ENCODE data around the gene INSRR.

GRCh38 chr1:156875341-156875615 lies 16.4 kb upstream of the INSRR start:
- TF ChIP-seq CTCF (IDR thresholded peaks at IDR 0.05) (no peak), POLR2A (IDR thresholded peaks at IDR 0.05) (no peak), EP300 (IDR thresholded peaks at IDR 0.05) (no peak)
